Liver (tissue), 3 donors: ENCODE measurements around the gene CMPK1.

Source experiments
- RAD21 ChIP-seq, 2 donors: IDR thresholded peaks; 2 replicates each; pipeline ENCODE4 v1.6.1; 2016; ENCODE audit warnings: antibody characterized with exemption in 2 of 2, mild to moderate bottlenecking in 2 of 2
- TAF1 ChIP-seq: conservative IDR thresholded peaks from 2 replicates; pipeline ENCODE4 v1.6.1; 2016; ENCODE audit warnings: antibody characterized with exemption, mild to moderate bottlenecking
- YY1 ChIP-seq: IDR thresholded peaks from 2 replicates; pipeline ENCODE4 v1.6.1; 2016; ENCODE audit warnings: antibody characterized with exemption, mild to moderate bottlenecking
- TF ChIP-seq, protein P1 (sequence below): fragments of 150-350 bp; IDR thresholded peaks from 2 replicates; pipeline ENCODE4 v1.5.1; 2017; ENCODE audit warnings: improper control_type of control experiment, low read depth, low read length; ENCODE audit not compliant: missing input control
- TF ChIP-seq, protein P2 (sequence below): IDR thresholded peaks from 2 replicates; pipeline ENCODE4 v1.6.1; 2016; ENCODE audit warnings: antibody characterized with exemption
- TF ChIP-seq, protein P3 (sequence below): IDR thresholded peaks from 2 replicates; pipeline ENCODE4 v1.6.1; 2016; ENCODE audit warnings: antibody characterized with exemption
- donor health status: healthy.
- donor health status: healthy.

DNA sequence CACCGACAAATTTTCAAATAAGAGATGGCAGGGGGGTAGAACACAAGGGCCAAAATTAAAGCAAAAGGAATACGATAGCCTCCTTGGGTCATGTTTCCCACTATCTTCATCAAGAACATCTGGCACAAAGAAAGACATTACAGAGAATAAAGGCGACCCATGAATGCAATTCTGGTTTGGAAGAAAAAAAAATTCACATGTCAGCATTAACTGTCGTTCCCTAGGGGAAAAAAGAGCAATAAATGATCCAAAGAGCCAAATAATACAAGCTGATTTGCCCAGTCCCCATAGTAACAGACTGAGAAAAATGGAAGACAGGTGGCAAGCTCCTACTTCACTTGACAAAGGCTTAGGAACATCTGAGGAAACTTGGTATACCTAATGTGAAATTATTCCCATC lies 24.2 kb upstream of the CMPK1 start:
- TF ChIP-seq, protein P1, sequence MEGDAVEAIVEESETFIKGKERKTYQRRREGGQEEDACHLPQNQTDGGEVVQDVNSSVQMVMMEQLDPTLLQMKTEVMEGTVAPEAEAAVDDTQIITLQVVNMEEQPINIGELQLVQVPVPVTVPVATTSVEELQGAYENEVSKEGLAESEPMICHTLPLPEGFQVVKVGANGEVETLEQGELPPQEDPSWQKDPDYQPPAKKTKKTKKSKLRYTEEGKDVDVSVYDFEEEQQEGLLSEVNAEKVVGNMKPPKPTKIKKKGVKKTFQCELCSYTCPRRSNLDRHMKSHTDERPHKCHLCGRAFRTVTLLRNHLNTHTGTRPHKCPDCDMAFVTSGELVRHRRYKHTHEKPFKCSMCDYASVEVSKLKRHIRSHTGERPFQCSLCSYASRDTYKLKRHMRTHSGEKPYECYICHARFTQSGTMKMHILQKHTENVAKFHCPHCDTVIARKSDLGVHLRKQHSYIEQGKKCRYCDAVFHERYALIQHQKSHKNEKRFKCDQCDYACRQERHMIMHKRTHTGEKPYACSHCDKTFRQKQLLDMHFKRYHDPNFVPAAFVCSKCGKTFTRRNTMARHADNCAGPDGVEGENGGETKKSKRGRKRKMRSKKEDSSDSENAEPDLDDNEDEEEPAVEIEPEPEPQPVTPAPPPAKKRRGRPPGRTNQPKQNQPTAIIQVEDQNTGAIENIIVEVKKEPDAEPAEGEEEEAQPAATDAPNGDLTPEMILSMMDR, result no peak
- no peak for TF ChIP-seq RAD21 (IDR thresholded peaks at IDR 0.05)
- TF ChIP-seq, protein P2, sequence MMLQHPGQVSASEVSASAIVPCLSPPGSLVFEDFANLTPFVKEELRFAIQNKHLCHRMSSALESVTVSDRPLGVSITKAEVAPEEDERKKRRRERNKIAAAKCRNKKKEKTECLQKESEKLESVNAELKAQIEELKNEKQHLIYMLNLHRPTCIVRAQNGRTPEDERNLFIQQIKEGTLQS, result no peak
- no peak for TF ChIP-seq YY1
- TF ChIP-seq, protein P3, sequence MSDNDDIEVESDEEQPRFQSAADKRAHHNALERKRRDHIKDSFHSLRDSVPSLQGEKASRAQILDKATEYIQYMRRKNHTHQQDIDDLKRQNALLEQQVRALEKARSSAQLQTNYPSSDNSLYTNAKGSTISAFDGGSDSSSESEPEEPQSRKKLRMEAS, result no peak
- TF ChIP-seq TAF1, result no peak
